ENCODE measurements around the gene PACSIN1.
"Not testable (repeated sequence)": the region's sequence is repeated elsewhere in the genome, so short reads cannot be mapped to it uniquely, and the experiment has no call there.

The PACSIN1 gene

GRCh38 chr6:34457742-34458735 lies 7.8 kb upstream of the PACSIN1 start:
- no peak for DNase-seq (ENCODE audit: low read depth, low spot score)

DNA sequence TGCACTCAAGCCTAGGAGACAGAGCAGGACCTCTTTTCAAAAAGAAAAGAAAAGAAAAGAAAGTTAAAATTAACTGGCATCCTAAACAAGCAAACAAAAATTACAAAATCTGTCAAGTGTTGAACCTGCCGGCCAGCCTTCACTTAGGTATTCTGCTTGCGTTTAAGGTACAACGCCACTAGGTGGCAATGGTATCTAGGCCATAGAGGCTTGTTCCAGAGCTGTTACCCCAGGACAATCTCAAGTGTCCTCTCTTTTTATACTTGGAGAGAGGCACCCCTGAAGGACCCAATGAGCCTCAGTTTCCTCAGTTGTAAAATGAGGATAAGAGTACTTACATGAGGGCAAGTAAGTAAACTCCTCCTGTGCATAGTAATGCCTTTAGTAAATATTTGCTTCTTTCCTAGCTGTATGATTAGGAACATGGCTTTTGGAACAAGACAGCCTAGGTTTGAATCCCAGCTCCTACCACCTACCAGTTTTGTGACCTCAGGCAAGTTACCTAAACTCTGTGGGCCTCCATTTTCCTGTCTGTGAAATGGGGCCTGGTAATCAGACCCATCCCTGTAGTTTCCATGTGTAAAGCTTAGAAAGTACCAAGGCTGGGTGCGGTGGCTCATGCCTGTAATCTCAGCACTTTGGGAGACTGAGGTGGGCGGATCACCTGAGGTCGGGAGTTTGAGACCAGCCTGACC lies 5.8 kb upstream of the PACSIN1 start:
- peak; percentile 17 for DNase-seq (ENCODE audit: low read depth, low spot score)

- DNase-seq (ENCODE audit: low read depth, low spot score): no peak
These were observed 4.9 kb upstream of the PACSIN1 start for GRCh38 chr6:34460796-34461507.

GRCh38 chr6:34462010-34462409 lies 3.9 kb upstream of the PACSIN1 start:
- no peak for DNase-seq (ENCODE audit: low read depth, low spot score)

DNA sequence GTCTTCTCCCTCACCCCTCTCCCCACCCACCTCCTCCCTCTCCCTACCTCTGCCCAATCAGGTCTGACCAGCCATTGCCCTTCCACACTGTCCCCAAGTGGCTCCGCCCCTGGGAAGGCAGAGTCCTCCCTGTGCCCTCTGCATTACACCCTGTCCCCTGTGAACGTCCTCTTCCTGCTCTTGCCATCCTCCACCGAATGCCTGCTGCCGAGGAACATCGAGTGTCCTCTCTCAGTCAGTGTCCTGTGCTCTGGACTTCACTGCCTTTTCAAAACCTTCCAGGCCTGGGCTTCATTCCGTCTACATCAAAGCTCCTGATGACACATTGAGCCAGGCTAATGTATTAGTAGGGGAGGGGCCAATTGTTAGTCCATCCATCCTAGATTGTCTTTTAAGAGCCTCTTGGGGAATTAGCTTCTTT lies 3.3 kb upstream of the PACSIN1 start:
- DNase-seq (ENCODE audit: low read depth, low spot score): no peak

GRCh38 chr6:34463299-34463698 lies 2.6 kb upstream of the PACSIN1 start:
- DNase-seq (ENCODE audit: low read depth, low spot score): no peak

DNA sequence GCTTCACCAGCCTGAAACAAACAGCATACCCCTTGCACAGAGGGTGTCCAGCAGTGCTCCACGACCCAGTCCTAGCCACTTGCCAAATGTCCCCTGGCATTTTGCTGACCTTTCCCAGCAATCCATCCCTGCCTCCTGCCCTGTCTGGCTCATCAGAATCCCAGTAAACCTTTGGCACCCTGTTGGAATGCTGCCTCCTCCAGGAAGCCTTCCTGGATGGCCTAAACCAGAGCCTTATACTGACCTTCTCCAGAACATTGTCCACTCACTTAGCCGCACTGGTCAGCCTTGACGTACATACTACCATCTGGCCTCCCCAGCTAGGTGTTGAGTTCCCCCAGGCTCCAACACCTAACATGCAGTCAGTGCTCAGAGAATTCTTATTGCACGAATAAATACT lies 2.0 kb upstream of the PACSIN1 start:
- no peak for DNase-seq (ENCODE audit: low read depth, low spot score)

DNA sequence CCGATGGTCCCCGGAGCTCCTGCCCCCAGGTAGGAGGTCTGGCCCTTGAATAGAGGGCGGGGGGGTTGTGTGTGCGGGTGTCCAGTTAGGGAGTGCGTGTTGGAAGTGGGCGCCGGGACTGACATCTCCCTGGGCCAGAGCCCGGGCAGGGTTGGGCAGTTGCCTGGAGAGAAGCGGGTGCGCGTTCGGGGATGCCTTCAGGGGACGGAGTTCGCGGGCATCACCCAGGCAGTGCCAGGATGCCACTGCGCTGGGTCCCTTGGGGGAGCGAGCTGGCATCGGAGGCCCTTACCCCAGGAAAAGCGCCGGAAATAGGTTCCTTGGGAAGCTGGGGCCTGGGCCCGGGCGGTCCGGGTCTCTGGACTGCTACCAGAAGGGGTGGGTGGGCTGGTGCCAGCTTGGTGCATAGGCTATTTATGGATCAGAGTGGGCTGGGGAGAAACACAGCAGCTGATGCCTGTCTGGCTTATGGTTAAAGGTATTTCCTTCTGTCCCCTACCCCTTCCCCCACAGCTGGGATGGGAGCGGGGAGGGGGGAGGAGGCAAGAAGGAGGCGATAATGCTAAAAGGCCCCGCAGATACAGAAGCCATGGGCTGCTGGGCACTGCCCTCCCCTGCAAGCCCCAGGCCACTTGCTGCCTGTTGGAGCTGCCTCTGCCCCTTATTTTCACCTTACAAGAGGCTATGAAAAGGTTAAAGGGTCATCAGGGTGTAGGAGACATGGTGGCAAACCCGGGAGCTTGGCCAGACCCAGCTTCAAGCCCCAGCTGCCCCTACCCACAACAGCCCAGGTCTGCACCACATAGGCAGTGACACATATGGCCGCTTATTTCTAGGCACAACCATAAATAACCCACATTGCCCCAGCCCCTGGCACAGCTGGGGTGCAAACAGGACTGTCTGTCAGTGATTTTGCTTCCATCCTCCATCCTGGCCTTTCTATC lies 638 bp downstream of the PACSIN1 start:
- DNase-seq (ENCODE audit: low read depth, low spot score): no peak

- no peak for DNase-seq (ENCODE audit: low read depth, low spot score)
These were observed 2.6 kb downstream of the PACSIN1 start for GRCh38 chr6:34468378-34468892.

GRCh38 chr6:34469499-34469898 lies 3.6 kb downstream of the PACSIN1 start:
- DNase-seq (ENCODE audit: low read depth, low spot score): no peak

DNA sequence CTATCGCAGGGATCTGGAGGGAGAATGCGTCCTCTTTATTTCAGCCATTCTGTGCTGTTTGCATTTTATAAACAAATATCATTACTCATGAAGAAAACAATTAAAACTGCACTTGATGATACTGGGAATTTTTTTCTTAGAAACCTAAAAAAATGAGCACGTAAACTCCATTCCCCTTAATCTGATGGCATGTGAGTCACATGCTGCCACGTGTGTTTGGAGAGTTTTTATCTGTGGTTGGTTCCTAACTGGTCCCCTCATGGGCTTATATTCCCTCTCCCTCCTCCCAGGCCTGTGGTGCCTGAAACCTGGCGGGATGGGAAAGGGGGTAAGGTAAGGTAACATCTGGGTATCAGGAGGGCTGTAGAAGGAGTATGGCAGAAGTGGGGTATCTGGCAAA lies 6.5 kb downstream of the PACSIN1 start:
- no peak for DNase-seq (ENCODE audit: low read depth, low spot score)

GRCh38 chr6:34473967-34474366 lies 8.1 kb downstream of the PACSIN1 start:
- DNase-seq (ENCODE audit: low read depth, low spot score): no peak

DNA sequence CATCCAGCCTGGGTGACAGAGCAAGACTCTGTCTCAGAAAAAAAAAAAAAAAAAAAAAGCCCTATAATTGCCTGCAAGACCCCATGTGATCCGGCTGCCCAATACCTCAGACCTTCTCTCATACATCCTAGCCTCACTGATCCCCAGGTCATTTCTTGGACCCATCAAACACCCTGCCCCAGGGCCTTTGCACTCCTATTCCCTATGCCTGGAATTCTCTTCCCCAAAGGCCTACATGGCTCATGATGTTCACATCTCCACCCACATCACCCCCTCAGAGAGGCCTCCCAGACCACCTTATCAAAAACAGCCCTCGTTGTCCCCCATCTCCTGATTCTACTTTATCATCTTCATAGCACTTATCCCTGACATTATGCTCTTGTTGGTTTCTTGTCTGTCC lies 8.9 kb downstream of the PACSIN1 start:
- DNase-seq (ENCODE audit: low read depth, low spot score): no peak

- DNase-seq (ENCODE audit: low read depth, low spot score): no peak
These were observed 9.4 kb downstream of the PACSIN1 start for GRCh38 chr6:34475238-34475682.

GRCh38 chr6:34475767-34476328 lies 10.0 kb downstream of the PACSIN1 start:
- no peak for DNase-seq (ENCODE audit: low read depth, low spot score)

DNA sequence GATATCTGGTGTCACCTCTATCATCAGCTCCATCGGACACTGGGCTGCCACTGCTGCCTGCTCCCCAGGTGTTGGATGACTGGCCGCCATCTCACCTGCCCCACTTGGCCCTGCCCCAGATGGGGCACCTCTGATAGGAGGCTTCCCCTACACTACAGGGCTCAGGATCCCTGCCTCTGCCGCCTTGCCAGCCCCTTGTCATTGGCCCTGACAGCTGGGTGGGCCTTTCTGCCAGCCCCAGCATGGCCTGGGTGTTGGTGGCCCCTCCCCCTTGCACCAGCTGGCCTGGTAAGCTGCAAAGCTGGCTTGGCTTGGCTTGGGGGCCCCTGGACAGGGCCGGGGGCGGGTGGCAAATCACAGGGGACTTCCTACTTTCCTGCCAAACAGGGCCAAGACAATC lies 10.6 kb downstream of the PACSIN1 start:
- no peak for DNase-seq (ENCODE audit: low read depth, low spot score)

GRCh38 chr6:34476921-34477320 lies 11.0 kb downstream of the PACSIN1 start:
- DNase-seq (ENCODE audit: low read depth, low spot score): no peak

GRCh38 chr6:34478796-34479195 lies 12.9 kb downstream of the PACSIN1 start:
- DNase-seq (ENCODE audit: low read depth, low spot score): no peak

DNA sequence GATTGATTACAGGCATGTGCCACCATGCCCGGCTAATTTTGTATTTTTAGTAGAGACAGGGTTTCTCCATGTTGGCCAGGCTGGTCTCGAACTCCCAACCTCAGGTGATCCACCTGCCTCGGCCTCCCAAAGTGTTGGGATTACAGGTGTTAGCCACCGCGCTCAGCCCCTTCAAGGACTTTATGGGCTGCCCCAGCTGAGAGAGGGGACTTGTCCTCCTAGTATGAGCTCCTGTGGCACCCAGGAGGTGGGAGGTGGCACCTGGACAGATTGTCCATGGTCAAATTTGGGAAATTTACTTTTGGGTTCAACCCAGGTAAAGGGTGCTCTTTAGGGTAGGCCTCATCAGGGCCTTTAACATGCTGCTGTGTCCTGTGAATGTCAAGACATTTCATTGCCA lies 17.9 kb downstream of the PACSIN1 start:
- DNase-seq (ENCODE audit: low read depth, low spot score): not testable (repeated sequence)

- no peak for DNase-seq (ENCODE audit: low read depth, low spot score)
These were observed 18.5 kb downstream of the PACSIN1 start for GRCh38 chr6:34484391-34484790.

All from activated CD4-positive, CD25-positive, alpha-beta regulatory T cell treated with anti-CD3 and anti-CD28 coated beads, Interleukin-2, amount 50 U/mL, for 16 hours (primary cell).